ENCODE measurements around the gene DOCK10.
"Not testable (repeated sequence)": the region's sequence is repeated elsewhere in the genome, so short reads cannot be mapped to it uniquely, and the experiment has no call there.

Gene DOCK10

GRCh38 chr2:224959556-224959955 lies 82.7 kb downstream of the DOCK10 start:
- DNase-seq = no peak
- in situ Hi-C loops (cut with HindIII; ENCODE audit: low pct_ligation_motif_present, low pct_unique_long_range_greater_than_20kb, low sequenced_read_pairs) = no loop called here

- in situ Hi-C loops (cut with HindIII; ENCODE audit: low pct_ligation_motif_present, low pct_unique_long_range_greater_than_20kb, low sequenced_read_pairs) = no loop called here
These were observed 83.4 kb downstream of the DOCK10 start for GRCh38 chr2:224958873-224959272.

GRCh38 chr2:224958462-224958857 lies 83.8 kb downstream of the DOCK10 start:
- DNase-seq = no peak
- in situ Hi-C loops (cut with HindIII; ENCODE audit: low pct_ligation_motif_present, low pct_unique_long_range_greater_than_20kb, low sequenced_read_pairs) = no loop called here

More at GRCh38 chr2:224958873-224959272, 83.4 kb downstream of the DOCK10 start:
- no peak for DNase-seq

- no peak for DNase-seq
- in situ Hi-C loops (cut with HindIII; ENCODE audit: low pct_ligation_motif_present, low pct_unique_long_range_greater_than_20kb, low sequenced_read_pairs) = no loop called here
These were observed 84.5 kb downstream of the DOCK10 start for GRCh38 chr2:224957540-224958461.

- in situ Hi-C loops (cut with HindIII; ENCODE audit: low pct_ligation_motif_present, low pct_unique_long_range_greater_than_20kb, low sequenced_read_pairs) = no loop called here
- DNase-seq = no peak
These were observed 85.6 kb downstream of the DOCK10 start for GRCh38 chr2:224956706-224957105.

- DNase-seq = no peak
- in situ Hi-C loops (cut with HindIII; ENCODE audit: low pct_ligation_motif_present, low pct_unique_long_range_greater_than_20kb, low sequenced_read_pairs) = no loop called here
These were observed 87.3 kb downstream of the DOCK10 start for GRCh38 chr2:224954980-224955379.

GRCh38 chr2:224952936-224953657 lies 89.2 kb downstream of the DOCK10 start:
- no peak for DNase-seq
- in situ Hi-C loops (cut with HindIII; ENCODE audit: low pct_ligation_motif_present, low pct_unique_long_range_greater_than_20kb, low sequenced_read_pairs) = no loop called here

- DNase-seq = no peak
- in situ Hi-C loops (cut with HindIII; ENCODE audit: low pct_ligation_motif_present, low pct_unique_long_range_greater_than_20kb, low sequenced_read_pairs) = no loop called here
These were observed 90.4 kb downstream of the DOCK10 start for GRCh38 chr2:224951723-224952481.

GRCh38 chr2:224948859-224949258 lies 93.4 kb downstream of the DOCK10 start:
- DNase-seq = no peak
- in situ Hi-C loops (cut with HindIII; ENCODE audit: low pct_ligation_motif_present, low pct_unique_long_range_greater_than_20kb, low sequenced_read_pairs) = no loop called here

GRCh38 chr2:224948005-224948404 lies 94.3 kb downstream of the DOCK10 start:
- in situ Hi-C loops (cut with HindIII; ENCODE audit: low pct_ligation_motif_present, low pct_unique_long_range_greater_than_20kb, low sequenced_read_pairs) = no loop called here

GRCh38 chr2:224947566-224947965 lies 94.7 kb downstream of the DOCK10 start:
- in situ Hi-C loops (cut with HindIII; ENCODE audit: low pct_ligation_motif_present, low pct_unique_long_range_greater_than_20kb, low sequenced_read_pairs) = no loop called here
- DNase-seq = no peak

More at GRCh38 chr2:224948005-224948404, 94.3 kb downstream of the DOCK10 start:
- no peak for DNase-seq

- in situ Hi-C loops (cut with HindIII; ENCODE audit: low pct_ligation_motif_present, low pct_unique_long_range_greater_than_20kb, low sequenced_read_pairs) = no loop called here
- no peak for DNase-seq
These were observed 95.4 kb downstream of the DOCK10 start for GRCh38 chr2:224946895-224947294.

- no peak for DNase-seq
- in situ Hi-C loops (cut with HindIII; ENCODE audit: low pct_ligation_motif_present, low pct_unique_long_range_greater_than_20kb, low sequenced_read_pairs) = no loop called here
These were observed 97.3 kb downstream of the DOCK10 start for GRCh38 chr2:224944707-224945547.

GRCh38 chr2:224943601-224944041 lies 98.6 kb downstream of the DOCK10 start:
- in situ Hi-C loops (cut with HindIII; ENCODE audit: low pct_ligation_motif_present, low pct_unique_long_range_greater_than_20kb, low sequenced_read_pairs); DNase-seq: not testable (repeated sequence)

GRCh38 chr2:224941960-224942359 lies 100.3 kb downstream of the DOCK10 start:
- no peak for DNase-seq
- in situ Hi-C loops (cut with HindIII; ENCODE audit: low pct_ligation_motif_present, low pct_unique_long_range_greater_than_20kb, low sequenced_read_pairs) = no loop called here

GRCh38 chr2:224940618-224941017 lies 101.7 kb downstream of the DOCK10 start:
- in situ Hi-C loops (cut with HindIII; ENCODE audit: low pct_ligation_motif_present, low pct_unique_long_range_greater_than_20kb, low sequenced_read_pairs) = no loop called here
- DNase-seq = no peak

- no peak for DNase-seq
- in situ Hi-C loops (cut with HindIII; ENCODE audit: low pct_ligation_motif_present, low pct_unique_long_range_greater_than_20kb, low sequenced_read_pairs) = no loop called here
These were observed 103.6 kb downstream of the DOCK10 start for GRCh38 chr2:224938651-224939182.

- in situ Hi-C loops (cut with HindIII; ENCODE audit: low pct_ligation_motif_present, low pct_unique_long_range_greater_than_20kb, low sequenced_read_pairs) = no loop called here
- DNase-seq = no peak
These were observed 104.4 kb downstream of the DOCK10 start for GRCh38 chr2:224937887-224938286.

Measured in ACHN (cell line).